Measurements from ENCODE around the gene RAC2. TPM values are rescaled to one million over a fixed set of nuclear protein-coding genes. Genes with fewer than 3 reads are reported as not detected.

Gene RAC2
- total RNA-seq, 1 donor from 2014 or later: 18.9 TPM

DNA sequence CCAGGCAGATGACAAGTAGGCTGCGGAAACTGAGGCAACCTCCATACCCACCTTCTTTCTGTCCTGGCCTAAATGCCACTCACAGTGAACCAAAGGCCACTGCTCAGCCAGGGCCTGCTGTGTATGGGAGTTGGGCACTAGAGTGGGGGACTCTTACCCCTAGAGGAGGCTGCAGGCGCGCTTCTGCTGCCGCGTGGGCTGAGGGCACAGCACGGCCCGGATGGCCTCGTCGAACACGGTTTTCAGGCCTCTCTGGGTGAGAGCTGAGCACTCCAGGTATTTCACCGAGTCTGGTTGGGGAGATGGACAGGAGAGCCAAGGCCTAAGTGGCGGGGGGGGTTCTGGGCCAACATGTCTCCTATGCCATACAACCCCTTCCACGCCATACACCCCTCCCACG is 17.6 kb downstream of the RAC2 start:
- DNase-seq (ENCODE audit: low spot score) (no peak), ATAC-seq (no peak)

DNA sequence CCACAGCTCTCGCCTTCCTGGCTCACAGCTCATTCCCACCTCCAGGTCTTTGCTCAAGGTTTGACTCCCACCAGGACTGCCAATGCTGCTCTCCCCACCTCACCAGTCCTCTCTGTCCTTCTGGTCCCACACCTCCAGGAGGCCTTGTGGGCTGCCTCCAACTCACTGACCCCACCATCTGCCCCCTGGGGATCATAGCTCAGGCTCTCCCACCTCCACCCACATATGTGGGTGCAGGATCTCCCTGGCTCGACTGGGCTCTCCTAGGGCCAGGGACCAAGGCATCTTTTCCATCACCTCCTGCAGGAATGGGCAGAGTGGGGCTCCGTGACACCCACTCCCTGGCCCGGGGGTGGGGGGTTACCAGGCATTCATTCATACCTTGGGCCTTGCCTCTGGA is 18.0 kb downstream of the RAC2 start:
- no peak for ATAC-seq
- DNase-seq (ENCODE audit: low spot score): no peak
- intact Hi-C loops (cut with DNase I): no loop called here

More for the DNA sequence above, 17.6 kb downstream of the RAC2 start:
- intact Hi-C loops (cut with DNase I): no loop called here

DNA sequence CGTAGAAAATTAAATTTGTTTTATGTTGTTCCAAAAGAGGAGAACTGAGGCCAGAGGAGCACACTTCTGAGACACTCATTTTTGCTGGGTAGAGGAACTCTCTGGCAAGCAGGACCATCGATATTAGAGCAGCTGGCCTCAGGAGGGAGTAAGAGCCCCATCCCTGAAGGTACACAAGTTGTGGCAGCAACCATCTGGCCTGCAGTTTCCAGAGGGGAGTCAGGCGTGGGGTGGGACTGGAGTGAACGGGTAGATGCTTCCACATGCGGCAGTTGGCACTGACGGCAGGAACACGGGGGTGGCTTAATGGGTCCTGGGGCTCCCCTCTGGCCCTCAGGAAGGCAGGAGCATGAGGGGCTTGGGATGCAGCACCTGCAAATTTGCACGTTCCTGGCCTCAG is 18.6 kb downstream of the RAC2 start:
- intact Hi-C loops (cut with DNase I): no loop called here
- ATAC-seq (no peak), DNase-seq (ENCODE audit: low spot score) (no peak)

DNA sequence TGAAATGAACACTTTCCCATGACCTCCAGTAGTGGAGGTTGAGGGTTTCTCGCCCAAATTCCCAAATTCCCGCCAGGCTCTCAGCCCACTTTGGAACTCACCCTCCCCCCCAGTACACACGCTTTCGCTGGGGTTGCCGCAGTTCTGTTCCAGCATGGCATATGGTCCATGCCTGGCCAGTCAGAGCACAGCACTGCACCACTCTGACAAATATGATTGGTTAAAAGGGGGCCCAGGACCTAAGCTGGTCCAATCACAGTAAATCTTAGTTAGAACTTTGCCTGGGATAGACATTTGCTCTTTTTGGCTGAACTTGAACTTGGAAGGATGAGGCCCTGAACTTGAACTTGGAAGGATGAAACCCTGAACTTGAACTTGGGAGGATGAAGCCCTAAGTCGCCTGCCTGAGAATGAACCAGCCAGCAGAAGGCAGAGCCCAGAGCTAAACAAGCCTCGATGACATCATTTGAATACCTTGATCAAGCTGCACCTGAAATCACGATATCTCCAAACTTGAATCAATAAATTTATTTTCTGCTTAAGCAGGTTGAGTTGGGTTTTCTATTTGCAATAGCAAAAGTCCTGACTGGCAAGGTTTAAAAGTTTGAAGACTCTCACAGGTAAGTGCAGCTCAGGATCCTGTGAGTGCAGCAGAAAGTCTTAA is 19.2 kb downstream of the RAC2 start:
- intact Hi-C loops (cut with DNase I): no loop called here
- ATAC-seq (no peak), DNase-seq (ENCODE audit: low spot score) (no peak)

DNA sequence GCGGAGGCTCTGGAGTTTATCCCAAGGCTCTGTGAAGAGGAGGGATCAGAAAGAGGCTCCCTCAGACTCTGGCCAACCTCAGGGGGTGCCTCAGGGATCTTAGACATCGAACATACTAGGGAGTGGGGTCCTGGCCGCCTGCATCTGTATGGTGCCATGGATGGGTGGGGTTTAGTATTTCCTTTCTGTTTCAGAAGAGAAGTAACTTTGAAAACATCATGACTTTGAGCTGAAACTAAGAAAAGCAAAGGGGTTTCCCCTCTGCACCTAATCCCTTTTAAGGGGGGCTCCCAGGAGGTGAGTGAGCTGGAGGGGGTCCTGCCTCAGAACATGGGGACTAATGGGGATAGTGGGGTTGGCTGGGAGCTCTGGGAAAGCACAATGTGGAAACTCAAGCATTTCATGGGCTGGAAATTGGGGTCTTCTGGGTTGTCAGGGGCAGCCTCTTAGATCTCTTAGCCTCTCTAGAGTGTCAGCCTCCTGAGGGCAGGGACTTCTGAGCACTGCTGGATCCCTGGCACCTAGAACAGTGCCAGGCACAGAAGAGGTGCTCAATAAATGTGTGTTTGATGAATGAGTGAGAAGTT is 20.0 kb downstream of the RAC2 start:
- intact Hi-C loops (cut with DNase I): no loop called here
- DNase-seq (ENCODE audit: low spot score) (no peak), ATAC-seq (no peak)

DNA sequence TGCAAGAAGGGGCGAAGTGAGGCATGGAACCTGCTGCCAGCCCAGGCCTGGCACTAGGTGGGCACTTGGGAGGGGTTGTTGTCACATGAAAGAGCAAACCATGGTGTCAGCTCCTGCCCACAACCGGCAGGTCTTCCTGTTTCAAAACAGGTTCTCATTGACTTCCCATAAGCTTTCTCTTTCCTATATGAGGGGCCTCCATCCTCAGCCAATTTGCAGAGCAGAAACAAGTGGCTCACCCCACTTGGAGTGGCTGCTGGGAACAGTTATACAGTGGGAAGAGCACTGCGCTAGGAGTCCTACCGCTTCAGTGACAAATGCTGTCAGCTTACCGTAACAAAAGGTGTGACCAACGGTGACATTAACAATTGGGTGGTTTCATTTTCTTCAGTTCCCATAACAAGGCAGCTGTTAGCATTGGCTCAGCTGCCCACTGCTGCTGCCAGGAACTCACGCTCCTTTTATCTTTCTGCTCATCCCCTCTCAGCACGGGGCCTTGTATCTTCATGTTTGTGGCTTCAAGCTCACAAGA is 21.6 kb downstream of the RAC2 start:
- no peak for ATAC-seq
- intact Hi-C loops (cut with DNase I): no loop called here
- DNase-seq (ENCODE audit: low spot score): no peak

DNA sequence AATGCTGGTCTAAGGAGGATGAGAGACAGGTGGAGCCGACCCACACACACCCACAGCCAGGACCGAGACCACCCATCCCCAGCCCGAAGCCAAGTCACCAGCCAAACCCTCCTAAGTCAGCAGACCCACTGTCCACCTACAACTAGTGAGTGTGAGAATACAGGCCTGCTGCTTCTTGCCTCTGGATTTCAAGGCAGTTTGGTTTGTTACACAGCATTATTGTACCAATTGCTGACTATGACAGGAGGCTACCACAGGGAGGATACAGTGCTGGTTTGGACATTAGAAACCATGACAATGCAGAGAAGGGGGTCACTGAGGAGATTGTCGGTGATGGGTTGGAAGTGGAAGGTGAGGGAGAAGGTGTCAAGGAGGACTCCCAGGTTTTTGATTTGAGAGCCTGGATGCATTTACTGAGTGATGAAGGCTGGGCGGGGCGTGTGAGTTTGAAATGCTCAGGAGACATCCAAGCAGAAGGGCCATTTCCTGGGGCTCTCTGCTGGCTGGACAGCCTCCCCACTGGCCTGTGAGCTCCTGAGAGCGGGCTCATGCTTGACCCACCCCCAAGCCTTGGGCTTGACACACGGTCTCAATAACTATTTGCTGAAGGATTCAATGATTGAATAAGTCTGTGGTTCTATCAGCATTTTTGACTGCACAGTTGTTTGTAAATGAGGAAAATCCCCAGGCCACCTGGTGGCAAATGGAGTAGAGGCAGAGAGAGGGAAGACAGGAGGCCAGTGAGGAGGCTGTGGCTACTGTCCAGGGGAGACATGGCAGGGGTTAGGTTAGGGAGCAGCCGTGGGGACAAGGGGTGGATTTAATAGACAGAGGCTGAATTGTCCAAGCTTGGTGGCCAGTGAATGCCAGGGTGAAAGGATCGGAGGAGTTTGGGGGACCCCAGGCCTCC is 22.4 kb downstream of the RAC2 start:
- no peak for ATAC-seq
- intact Hi-C loops (cut with DNase I): no loop called here
- no peak for DNase-seq (ENCODE audit: low spot score)

DNA sequence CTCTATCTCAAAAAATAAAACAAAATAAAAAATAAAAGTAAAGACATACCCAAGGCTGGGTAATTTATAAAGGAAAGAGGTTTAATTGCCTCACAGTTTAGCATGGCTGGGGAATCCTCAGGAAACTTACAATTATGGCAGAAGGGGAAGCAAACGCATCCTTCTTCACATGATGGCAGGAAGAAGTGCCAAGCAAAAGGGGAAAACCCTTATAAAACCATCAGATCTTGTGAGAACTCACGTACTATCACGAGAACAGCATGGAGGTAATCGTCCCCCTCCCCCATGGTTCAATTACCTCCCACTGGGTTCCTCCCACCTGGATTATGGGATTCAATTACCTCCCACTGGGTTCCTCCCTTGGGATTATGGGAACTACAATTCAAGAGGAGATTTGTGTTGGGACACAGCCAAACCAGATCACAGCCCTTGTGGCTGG is 23.5 kb downstream of the RAC2 start:
- intact Hi-C loops (cut with DNase I): no loop called here
- no peak for ATAC-seq
- no peak for DNase-seq (ENCODE audit: low spot score)

DNA sequence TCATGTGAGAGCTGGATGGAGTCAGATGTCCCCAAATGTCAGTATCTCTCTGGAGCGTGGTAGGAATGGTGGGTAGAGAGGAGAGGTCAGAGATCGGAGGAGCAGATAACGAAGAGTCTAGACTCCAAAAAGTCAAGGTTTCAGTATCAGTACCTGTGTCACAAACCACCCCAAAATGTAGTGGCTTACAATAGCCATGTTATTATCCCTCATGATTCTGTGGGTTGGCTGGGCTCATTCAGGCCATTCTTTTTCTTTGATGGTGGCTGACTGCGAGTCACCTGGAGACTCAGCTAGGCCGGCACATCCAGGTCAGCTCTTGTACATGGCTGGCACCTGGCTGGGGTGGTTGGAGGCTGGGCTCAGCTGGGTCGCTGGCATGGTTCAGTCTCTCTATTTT is 24.5 kb downstream of the RAC2 start:
- intact Hi-C loops (cut with DNase I): no loop called here
- no peak for ATAC-seq
- no peak for DNase-seq (ENCODE audit: low spot score)

DNA sequence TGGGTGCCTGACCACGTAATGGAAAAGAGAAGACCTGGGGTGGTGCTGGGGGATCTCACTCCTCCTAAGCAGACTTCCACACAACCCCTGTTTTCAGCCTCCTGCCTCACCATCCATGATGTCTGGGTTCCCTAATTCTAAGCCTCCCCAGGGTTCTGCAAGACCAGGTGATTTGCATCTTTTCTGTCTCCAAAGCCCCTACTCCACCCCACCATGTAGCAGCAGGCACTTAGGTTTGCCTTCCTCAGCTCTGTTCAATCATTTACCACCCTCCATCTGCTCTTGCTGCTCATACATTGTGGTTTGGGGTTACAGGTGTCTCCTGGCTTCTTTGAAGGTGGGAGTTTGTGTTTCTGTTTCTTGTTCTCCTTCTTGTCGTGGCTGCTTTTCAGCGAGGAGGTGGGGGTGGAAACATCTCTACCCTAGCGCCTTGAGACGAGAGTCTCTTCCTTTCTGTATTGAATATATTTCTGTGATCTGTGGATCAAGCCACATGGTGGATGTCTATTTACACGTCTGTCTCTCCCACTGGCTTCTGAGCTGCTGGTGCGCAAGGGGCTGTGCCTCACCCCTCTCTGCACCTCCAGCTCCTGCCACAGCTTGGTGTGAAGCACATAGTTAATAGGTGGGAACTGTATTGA is 25.2 kb downstream of the RAC2 start:
- intact Hi-C loops (cut with DNase I): no loop called here
- DNase-seq (ENCODE audit: low spot score): no peak
- no peak for ATAC-seq

DNA sequence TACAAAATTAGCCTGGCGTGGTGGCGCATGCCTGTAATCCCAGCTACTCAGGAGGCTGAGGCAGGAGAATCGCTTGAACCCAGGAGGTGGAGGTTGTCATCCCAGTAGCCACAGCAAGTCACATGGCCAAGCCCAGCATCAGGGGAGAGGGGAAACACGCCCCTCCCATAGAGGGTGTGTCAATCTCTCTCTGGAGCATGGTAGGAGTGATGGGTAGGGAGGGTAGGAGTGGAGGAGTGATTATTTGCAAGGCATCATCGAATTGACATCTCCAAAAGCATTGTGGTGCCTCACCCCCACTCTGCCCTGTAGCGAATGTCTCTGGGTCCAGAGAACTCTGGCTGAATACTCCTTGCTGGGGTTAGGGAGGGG is 25.7 kb downstream of the RAC2 start:
- ATAC-seq (no peak), DNase-seq (ENCODE audit: low spot score) (no peak)
- intact Hi-C loops (cut with DNase I): no loop called here

DNA sequence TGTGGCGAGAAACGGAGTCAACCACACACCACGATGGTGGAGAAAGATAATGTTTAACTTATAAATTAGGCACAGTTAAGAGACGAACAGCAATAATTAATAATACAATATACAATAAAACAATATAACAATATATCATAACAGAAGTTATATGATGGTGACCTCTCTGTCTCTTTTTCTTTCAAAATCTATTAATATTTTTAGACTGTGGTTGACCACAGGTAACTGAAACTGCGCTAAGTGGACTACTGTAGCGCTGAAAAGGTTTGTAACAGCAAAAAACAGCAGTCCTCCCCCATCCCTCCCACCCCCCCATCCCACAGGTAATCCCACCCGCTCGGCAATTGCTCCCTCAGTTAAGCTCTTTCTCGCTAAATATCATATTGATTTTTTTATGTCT is 28.2 kb downstream of the RAC2 start:
- intact Hi-C loops (cut with DNase I): no loop called here
- DNase-seq (ENCODE audit: low spot score) (no peak), ATAC-seq (no peak)

DNA sequence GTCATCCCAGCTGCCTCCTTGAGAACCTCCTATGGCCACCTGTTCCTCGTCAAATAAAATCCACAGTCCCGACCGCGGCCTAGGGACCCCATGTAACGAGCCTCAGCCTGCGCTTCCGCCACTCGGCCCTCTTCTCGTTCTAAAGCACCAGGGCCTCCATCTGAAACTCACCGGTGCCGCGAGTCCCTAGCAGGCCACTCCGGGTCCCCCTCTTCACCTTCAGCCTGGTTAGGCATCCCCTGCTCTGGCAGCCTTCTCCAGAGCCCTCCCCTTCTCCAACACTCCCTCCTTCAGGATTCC is 29.4 kb downstream of the RAC2 start:
- ATAC-seq: no peak
- DNase-seq (ENCODE audit: low spot score): no peak
- intact Hi-C loops (cut with DNase I): no loop called here

DNA sequence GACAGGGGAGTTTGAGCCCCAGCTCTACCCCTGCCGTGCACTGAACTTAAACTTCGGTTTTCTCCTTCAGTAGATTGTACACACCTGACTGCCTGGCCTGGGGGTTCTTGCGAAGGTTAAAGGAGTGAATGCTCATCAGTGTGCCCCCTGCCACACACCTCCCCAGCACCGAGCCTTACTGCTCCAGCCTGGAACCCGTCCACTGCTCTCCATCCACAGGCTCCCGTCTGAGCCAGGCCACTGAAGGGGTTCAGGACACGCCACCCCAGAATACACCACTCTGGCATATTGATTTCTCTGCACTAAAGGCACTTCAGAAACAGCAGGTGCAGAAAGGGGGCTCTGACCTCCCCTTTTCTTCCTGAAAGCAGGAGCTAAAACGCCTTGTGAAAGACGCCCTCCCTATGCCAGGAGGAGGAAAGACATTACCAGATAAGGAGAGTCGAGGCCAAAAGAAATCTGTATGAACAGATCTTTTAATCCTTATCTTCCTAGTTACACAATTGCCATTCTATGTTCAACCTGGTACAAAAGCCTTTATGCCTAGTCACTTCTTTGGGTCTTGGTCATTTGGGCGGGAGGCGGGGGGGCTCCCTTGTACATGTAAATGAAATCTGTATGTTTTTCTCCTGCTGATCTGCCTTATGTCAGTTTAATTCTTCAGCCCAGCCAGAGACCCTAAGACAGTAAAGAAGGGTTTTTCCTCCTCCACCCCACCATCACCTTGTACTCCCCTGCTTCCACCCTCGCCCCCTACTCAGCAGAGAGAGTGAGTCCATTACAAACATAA is 29.9 kb downstream of the RAC2 start:
- intact Hi-C loops (cut with DNase I): no loop called here
- DNase-seq (ENCODE audit: low spot score) (no peak), ATAC-seq (no peak)

DNA sequence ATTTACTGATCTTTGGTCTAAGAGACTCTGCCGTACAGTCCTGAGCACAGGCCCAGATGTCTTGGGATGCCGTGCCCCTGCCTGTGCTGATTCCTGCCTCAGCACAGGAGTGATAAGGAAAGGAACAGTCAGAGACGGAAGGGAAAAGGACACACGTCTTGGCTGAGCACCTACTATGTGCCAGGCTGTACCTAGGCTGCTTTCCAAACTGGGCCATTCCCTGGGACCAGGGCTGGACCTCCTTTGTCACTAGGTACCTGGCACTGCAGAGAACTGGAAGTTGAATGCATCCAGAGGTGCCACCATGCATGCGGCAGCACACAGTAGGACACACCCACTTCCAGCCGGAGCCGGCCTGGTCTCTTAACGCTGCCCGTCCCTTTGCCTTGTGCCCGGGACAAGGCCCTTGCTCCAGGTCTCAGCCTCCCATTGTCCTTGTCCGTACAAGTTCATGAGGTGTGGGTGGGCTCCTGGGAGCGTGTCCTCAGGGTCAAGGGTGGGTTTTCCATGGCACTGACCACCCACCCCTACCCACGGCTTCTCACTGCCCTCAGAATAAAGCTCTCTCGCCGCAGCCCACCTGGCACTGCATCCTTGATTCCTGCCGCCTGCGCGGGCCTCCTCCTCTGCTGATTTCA is 30.7 kb downstream of the RAC2 start:
- intact Hi-C loops (cut with DNase I): no loop called here
- ATAC-seq (no peak), DNase-seq (ENCODE audit: low spot score) (no peak)

DNA sequence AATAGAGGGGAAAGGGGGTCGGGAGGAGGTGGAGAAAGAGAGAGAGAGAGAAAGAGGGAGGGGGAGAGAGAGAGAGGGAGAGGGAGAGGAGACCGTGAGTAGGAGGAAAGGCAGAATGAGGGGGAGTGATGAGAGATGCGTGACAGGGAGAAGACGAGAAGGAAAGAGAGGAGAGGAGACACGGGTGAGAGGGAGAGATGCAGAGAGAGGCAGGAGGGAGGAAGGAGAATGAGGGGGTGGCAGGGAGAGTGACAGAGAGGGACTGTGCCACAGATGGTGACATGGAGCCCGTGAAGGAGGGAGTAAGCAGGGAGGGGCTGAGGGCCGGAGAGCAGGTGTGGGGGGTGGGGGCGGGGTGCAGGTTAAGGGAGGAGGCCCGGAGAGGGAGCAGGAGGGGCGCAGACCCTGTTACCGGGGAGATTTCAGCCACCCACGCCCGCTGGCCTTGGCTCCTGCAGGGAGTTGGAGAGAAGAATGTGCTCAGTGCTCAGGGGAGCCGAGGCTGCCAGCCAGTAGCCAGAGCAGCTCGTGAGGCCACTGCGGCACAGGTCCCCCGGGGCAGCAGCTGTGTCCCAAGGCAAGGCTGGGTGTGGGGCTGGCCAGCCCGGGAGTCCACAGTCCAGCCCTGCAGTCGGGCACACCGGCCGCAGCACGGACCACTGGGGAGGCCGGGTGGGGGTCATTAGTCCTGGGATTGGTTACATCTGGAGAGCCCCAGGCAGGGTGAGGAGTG is 31.7 kb downstream of the RAC2 start, which contains the start of gene SSTR3:
Gene SSTR3 (minus strand): TSS at position 304 of the 733 bp plus-strand sequence. CDS start 4,674 bp downstream, outside the sequence.
- DNase-seq (ENCODE audit: low spot score): peak; percentile 9
- peak; percentile 32 for ATAC-seq
- intact Hi-C loops (cut with DNase I): no loop called here

DNA sequence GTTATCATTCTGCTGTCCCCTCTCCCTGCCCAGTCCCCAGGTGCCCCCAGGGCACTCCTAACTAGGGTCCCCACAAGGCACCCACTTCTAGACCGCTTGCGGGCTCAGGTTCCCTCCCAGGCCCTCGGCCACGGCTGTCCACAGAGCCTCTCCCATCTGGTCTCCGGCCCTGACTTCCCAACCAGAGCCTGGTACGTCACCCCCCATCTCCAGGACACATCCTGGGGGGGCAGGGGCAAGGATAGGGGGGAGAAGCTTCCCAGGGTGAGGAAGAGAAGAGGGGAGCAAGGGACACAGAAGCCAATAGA is 32.2 kb downstream of the RAC2 start:
- DNase-seq (ENCODE audit: low spot score): peak; percentile 42
- no peak for ATAC-seq
- intact Hi-C loops (cut with DNase I): no loop called here

Measured in sciatic nerve (tissue), 2 donors.